ENCODE data around the gene TMEM150B. TPM values are rescaled to one million over a fixed set of nuclear protein-coding genes. Genes with fewer than 3 reads are reported as not detected.

Gene TMEM150B
- total and polyA plus RNA-seq, 9 of the 15 experiments (the other 6 are each of a cell fraction or from before 2014, with no cell fraction given): 0.47 to 1.3 (median 0.74) TPM; not detected in 2

DNA sequence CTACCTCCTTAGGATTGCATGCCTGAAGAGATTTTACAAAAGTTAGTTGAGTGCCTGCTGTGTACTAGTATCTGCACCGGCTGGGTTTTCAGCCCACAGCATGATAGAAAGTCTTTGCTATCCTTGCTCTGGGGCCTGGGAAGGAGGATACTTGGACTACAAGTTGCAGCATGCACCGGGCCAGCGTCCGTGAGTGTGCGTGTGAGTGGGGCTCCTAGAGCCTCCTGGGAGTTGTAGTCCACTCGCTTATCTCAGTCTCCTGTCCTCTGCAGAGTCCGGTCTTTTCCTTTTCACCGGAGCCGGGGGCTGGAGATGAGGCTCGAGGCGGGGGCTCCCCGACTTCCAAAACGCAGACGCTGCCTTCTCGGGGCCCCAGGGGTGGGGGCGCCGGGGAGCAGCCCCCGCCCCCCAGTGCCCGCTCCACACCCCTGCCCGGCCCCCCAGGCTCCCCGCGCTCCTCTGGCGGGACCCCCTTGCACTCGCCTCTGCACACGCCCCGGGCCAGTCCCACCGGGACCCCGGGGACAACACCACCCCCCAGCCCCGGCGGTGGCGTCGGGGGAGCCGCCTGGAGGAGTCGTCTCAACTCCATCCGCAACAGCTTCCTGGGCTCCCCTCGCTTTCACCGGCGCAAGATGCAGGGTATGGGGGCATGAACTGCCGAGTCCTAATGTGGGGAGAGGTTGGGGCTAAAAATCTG lies 20.7 kb downstream of the TMEM150B start (continued):
- TF ChIP-seq BRCA1 (IDR thresholded peaks at IDR 0.05) (no peak), BRCA1 (CRISPR knock-in tag; IDR thresholded peaks at IDR 0.05) (no peak), POLR3G (IDR thresholded peaks at IDR 0.05; ENCODE audit: extremely low read depth, insufficient read length, insufficient replicate concordance) (no peak), SRF (CRISPR knock-in tag; IDR thresholded peaks at IDR 0.05) (no peak), EWSR1 (IDR thresholded peaks at IDR 0.05; ENCODE audit: borderline replicate concordance, low read depth, partially characterized antibody) (no peak), POU5F1 (IDR thresholded peaks at IDR 0.05; ENCODE audit: borderline replicate concordance, low read depth, low read length, partially characterized antibody) (peak; percentile 64), CBX8 (IDR thresholded peaks at IDR 0.05; ENCODE audit: borderline replicate concordance, extremely low read depth, low read depth, low read length, poor library complexity, severe bottlenecking) (no peak), MYBL2 (IDR thresholded peaks at IDR 0.05; ENCODE audit: low read depth) (no peak), MYBL2 (CRISPR knock-in tag; IDR thresholded peaks at IDR 0.05; ENCODE audit: borderline replicate concordance) (no peak), NCOR1 (IDR thresholded peaks at IDR 0.05) (no peak), PRPF4 (IDR thresholded peaks at IDR 0.05; ENCODE audit: insufficient read depth, low read depth, low read length, poor library complexity, severe bottlenecking) (no peak), YY1 (IDR thresholded peaks at IDR 0.05; ENCODE audit: borderline replicate concordance in 1 of 3, control insufficient read depth in 1 of 3, extremely low read depth in 1 of 3, insufficient read depth in 3 of 3, insufficient read length in 1 of 3, insufficient replicate concordance in 2 of 3, low read depth in 1 of 3, low read length in 2 of 3) (no peak), POLR2B (IDR thresholded peaks at IDR 0.05; ENCODE audit: low read depth, partially characterized antibody) (no peak), ZNF589 (CRISPR knock-in tag; IDR thresholded peaks at IDR 0.05; ENCODE audit: low read depth) (0 out of 2 replicates have a peak, but pooled peaks have one; percentile 35)
- TF ChIP-seq, protein P1, sequence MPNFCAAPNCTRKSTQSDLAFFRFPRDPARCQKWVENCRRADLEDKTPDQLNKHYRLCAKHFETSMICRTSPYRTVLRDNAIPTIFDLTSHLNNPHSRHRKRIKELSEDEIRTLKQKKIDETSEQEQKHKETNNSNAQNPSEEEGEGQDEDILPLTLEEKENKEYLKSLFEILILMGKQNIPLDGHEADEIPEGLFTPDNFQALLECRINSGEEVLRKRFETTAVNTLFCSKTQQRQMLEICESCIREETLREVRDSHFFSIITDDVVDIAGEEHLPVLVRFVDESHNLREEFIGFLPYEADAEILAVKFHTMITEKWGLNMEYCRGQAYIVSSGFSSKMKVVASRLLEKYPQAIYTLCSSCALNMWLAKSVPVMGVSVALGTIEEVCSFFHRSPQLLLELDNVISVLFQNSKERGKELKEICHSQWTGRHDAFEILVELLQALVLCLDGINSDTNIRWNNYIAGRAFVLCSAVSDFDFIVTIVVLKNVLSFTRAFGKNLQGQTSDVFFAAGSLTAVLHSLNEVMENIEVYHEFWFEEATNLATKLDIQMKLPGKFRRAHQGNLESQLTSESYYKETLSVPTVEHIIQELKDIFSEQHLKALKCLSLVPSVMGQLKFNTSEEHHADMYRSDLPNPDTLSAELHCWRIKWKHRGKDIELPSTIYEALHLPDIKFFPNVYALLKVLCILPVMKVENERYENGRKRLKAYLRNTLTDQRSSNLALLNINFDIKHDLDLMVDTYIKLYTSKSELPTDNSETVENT (CRISPR knock-in tag; IDR thresholded peaks at IDR 0.05): no peak
- TF ChIP-seq, protein P2, sequence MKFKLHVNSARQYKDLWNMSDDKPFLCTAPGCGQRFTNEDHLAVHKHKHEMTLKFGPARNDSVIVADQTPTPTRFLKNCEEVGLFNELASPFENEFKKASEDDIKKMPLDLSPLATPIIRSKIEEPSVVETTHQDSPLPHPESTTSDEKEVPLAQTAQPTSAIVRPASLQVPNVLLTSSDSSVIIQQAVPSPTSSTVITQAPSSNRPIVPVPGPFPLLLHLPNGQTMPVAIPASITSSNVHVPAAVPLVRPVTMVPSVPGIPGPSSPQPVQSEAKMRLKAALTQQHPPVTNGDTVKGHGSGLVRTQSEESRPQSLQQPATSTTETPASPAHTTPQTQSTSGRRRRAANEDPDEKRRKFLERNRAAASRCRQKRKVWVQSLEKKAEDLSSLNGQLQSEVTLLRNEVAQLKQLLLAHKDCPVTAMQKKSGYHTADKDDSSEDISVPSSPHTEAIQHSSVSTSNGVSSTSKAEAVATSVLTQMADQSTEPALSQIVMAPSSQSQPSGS (CRISPR knock-in tag; IDR thresholded peaks at IDR 0.05): no peak
- TF ChIP-seq, protein P3, sequence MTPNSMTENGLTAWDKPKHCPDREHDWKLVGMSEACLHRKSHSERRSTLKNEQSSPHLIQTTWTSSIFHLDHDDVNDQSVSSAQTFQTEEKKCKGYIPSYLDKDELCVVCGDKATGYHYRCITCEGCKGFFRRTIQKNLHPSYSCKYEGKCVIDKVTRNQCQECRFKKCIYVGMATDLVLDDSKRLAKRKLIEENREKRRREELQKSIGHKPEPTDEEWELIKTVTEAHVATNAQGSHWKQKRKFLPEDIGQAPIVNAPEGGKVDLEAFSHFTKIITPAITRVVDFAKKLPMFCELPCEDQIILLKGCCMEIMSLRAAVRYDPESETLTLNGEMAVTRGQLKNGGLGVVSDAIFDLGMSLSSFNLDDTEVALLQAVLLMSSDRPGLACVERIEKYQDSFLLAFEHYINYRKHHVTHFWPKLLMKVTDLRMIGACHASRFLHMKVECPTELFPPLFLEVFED (CRISPR knock-in tag; conservative IDR thresholded peaks at IDR 0.05): no peak

Measured in K562 (cell line).